Spleen (tissue), 7 donors: ENCODE results near the gene SPNS1.

Experiments used
- POLR2AphosphoS5 ChIP-seq, 3 donors: sonication (generic); formaldehyde crosslinking; IDR thresholded peaks; one replicate each; pipeline ENCODE4 v1.5.1; 2017; ENCODE audit warnings: antibody characterized with exemption in 3 of 3
- TF ChIP-seq, protein P1 (sequence below), 11 experiments: fragments of 200-600 bp in 7 of 11; fragments of 450-650 bp in 4 of 11; sonication (generic) in 4 of 11; IDR thresholded peaks in 8 of 11; conservative IDR thresholded peaks in 3 of 11; 1 replicate in 7 of 11; 2 replicates in 4 of 11; pipeline versions ENCODE4 v1.4.0 to v1.8.0; 2016 to 2021; ENCODE audit warnings: antibody characterized with exemption in 11 of 11, inconsistent platforms in 4 of 11, mild to moderate bottlenecking in 1 of 11
- donor health status: DM: no; HTN: no; CAD: no; lungs with moderate emphysema.
- donor health status: DM: no; HTN: no; CAD: no.
- donor health status: DM: no; HTN: no; CAD: no.

- TF ChIP-seq, protein P1, sequence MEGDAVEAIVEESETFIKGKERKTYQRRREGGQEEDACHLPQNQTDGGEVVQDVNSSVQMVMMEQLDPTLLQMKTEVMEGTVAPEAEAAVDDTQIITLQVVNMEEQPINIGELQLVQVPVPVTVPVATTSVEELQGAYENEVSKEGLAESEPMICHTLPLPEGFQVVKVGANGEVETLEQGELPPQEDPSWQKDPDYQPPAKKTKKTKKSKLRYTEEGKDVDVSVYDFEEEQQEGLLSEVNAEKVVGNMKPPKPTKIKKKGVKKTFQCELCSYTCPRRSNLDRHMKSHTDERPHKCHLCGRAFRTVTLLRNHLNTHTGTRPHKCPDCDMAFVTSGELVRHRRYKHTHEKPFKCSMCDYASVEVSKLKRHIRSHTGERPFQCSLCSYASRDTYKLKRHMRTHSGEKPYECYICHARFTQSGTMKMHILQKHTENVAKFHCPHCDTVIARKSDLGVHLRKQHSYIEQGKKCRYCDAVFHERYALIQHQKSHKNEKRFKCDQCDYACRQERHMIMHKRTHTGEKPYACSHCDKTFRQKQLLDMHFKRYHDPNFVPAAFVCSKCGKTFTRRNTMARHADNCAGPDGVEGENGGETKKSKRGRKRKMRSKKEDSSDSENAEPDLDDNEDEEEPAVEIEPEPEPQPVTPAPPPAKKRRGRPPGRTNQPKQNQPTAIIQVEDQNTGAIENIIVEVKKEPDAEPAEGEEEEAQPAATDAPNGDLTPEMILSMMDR (IDR thresholded peaks at IDR 0.05 in 8 of 11, conservative IDR thresholded peaks at IDR 0.05 in 3 of 11), result no peak
- TF ChIP-seq POLR2AphosphoS5 (IDR thresholded peaks at IDR 0.05), result no peak
Observed at GRCh38 chr16:28964496-28964895, 10.1 kb upstream of the SPNS1 start.
